ENCODE results near the gene KRTAP10-10.

GRCh38 chr21:44681861-44682579, 44.9 kb downstream of the KRTAP10-10 start, which contains the start of gene KRTAP12-1:
- TF ChIP-seq, protein P1, sequence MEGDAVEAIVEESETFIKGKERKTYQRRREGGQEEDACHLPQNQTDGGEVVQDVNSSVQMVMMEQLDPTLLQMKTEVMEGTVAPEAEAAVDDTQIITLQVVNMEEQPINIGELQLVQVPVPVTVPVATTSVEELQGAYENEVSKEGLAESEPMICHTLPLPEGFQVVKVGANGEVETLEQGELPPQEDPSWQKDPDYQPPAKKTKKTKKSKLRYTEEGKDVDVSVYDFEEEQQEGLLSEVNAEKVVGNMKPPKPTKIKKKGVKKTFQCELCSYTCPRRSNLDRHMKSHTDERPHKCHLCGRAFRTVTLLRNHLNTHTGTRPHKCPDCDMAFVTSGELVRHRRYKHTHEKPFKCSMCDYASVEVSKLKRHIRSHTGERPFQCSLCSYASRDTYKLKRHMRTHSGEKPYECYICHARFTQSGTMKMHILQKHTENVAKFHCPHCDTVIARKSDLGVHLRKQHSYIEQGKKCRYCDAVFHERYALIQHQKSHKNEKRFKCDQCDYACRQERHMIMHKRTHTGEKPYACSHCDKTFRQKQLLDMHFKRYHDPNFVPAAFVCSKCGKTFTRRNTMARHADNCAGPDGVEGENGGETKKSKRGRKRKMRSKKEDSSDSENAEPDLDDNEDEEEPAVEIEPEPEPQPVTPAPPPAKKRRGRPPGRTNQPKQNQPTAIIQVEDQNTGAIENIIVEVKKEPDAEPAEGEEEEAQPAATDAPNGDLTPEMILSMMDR (IDR thresholded peaks at IDR 0.05; ENCODE audit: insufficient read depth, low read depth, low read length): no peak
- TF ChIP-seq EZH2 (IDR thresholded peaks at IDR 0.05; ENCODE audit: insufficient read depth, low read length): no peak

All from astrocyte (in vitro differentiated cells and primary cell).